ENCODE results near the gene RPGRIP1.
"Not testable (repeated sequence)": the region's sequence is repeated elsewhere in the genome, so short reads cannot be mapped to it uniquely, and the experiment has no call there.

RPGRIP1 gene

GRCh38 chr14:21302013-21302835, 22.3 kb downstream of the RPGRIP1 start:
- DNase-seq (ENCODE audit: low read depth): no peak

GRCh38 chr14:21302836-21303140, 22.9 kb downstream of the RPGRIP1 start:
- not testable (repeated sequence) for DNase-seq (ENCODE audit: low read depth)

GRCh38 chr14:21307637-21308036, 27.8 kb downstream of the RPGRIP1 start:
- no peak for DNase-seq (ENCODE audit: low read depth)

- no peak for DNase-seq (ENCODE audit: low read depth)
Measured at GRCh38 chr14:21308132-21308478, 28.2 kb downstream of the RPGRIP1 start.

GRCh38 chr14:21308479-21309237, 28.8 kb downstream of the RPGRIP1 start:
- no peak for DNase-seq (ENCODE audit: low read depth)

- no peak for DNase-seq (ENCODE audit: low read depth)
Measured at GRCh38 chr14:21309238-21309636, 29.4 kb downstream of the RPGRIP1 start.

- DNase-seq (ENCODE audit: low read depth): no peak
Measured at GRCh38 chr14:21309956-21310355, 30.1 kb downstream of the RPGRIP1 start.

- DNase-seq (ENCODE audit: low read depth): no peak
Measured at GRCh38 chr14:21311614-21312013, 31.7 kb downstream of the RPGRIP1 start.

- no peak for DNase-seq (ENCODE audit: low read depth)
Measured at GRCh38 chr14:21313512-21313911, 33.6 kb downstream of the RPGRIP1 start.

- DNase-seq (ENCODE audit: low read depth): no peak
Measured at GRCh38 chr14:21317398-21317797, 37.5 kb downstream of the RPGRIP1 start.

GRCh38 chr14:21320913-21321312, 41.0 kb downstream of the RPGRIP1 start:
- no peak for DNase-seq (ENCODE audit: low read depth)

GRCh38 chr14:21322716-21323115, 42.8 kb downstream of the RPGRIP1 start:
- no peak for DNase-seq (ENCODE audit: low read depth)

GRCh38 chr14:21326972-21327371, 47.1 kb downstream of the RPGRIP1 start:
- no peak for DNase-seq (ENCODE audit: low read depth)
